NCI-H510A (cell line): ENCODE results near the gene GLE1.
"Not testable (repeated sequence)": the region's sequence is repeated elsewhere in the genome, so short reads cannot be mapped to it uniquely, and the experiment has no call there.

Experiments used
- DNase-seq: peaks from one replicate; lab custom pipeline; 2025; lab: John Stamatoyannopoulos, UW

The GLE1 gene

DNA sequence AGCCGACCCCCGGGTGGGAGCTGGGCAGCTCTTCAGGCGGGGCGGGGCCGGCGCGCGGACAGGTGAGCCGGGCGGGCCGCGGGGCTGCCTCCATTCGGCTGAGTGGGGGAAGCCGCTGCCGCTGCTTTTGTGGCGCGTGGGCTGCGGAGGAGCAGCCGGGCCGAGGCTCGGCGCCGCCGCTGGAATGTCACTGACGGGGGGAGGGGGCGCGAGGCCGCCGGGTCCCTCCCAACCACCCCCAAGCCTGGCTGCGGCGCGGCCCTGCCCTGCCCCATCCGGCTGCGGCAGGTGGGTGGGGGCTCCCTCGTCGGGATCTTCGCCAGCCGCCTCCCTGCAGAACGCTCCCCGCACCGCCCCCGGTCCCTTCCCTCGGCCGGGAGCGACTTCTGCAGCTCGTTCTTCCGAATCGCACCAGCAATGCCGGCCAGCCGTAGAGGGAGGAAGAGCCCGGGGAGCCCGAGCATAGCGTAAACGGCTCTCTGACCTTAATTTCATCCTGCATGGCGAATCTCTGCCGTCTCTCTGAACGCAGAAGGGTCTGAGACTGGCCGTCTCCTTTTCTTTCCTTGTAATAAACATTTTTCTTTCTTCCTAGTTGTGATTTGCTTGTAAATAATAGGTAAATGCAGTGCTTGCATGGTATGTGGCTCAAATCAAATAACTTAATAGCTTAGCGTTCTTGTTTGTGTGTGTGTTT, 48.4 kb downstream of the GLE1 start:
- DNase-seq: no peak

- no peak for DNase-seq
Observed at GRCh38 chr9:128553728-128554127, 49.2 kb downstream of the GLE1 start.

GRCh38 chr9:128554155-128554862, 49.8 kb downstream of the GLE1 start:
- DNase-seq: no peak

DNA sequence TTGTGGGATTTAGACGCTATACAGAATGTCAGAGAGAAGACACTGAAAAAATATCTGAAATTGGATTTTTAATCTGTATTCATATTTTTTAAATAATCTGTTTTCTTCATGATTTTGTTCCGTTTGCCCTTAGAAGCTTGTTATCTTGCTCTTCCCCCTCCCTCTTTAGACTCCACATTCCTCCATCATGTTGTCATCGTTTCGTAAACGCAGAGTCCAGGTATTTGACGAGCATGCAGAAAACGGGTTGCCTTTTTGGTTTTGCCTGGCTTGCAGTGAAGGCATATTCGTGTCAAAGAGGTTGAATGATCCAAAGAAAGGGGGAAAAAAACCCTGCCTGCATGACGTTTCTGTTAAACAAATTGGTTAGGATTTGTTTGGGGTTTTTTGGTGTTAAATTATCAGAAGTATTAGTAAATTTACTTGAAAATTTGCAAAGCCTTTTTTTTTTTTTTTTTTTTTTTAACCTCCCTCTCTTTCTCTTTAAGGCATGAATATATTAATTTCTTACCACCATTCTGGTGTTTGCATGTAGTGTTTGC, 50.7 kb downstream of the GLE1 start:
- no peak for DNase-seq

DNA sequence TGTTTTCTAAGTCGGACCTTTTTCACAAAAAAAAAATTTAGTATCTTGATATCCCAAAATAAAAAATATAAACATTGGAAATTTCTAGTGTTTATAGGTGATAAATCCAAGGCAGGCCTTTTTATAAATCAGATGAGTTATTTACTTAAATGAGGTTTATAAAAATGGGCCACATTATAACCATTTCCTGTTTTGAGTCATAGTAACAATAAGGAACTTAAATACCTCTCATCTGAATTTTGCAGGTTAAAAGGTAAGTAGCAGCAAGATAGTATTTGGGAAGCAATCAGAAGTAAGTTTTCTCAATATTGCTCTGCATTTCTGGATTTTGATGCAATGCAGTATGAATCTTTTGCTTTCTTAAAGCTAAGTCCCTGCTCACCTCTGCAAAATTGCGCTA, 51.8 kb downstream of the GLE1 start:
- DNase-seq: no peak

GRCh38 chr9:128556926-128557634, 52.6 kb downstream of the GLE1 start:
- no peak for DNase-seq

DNA sequence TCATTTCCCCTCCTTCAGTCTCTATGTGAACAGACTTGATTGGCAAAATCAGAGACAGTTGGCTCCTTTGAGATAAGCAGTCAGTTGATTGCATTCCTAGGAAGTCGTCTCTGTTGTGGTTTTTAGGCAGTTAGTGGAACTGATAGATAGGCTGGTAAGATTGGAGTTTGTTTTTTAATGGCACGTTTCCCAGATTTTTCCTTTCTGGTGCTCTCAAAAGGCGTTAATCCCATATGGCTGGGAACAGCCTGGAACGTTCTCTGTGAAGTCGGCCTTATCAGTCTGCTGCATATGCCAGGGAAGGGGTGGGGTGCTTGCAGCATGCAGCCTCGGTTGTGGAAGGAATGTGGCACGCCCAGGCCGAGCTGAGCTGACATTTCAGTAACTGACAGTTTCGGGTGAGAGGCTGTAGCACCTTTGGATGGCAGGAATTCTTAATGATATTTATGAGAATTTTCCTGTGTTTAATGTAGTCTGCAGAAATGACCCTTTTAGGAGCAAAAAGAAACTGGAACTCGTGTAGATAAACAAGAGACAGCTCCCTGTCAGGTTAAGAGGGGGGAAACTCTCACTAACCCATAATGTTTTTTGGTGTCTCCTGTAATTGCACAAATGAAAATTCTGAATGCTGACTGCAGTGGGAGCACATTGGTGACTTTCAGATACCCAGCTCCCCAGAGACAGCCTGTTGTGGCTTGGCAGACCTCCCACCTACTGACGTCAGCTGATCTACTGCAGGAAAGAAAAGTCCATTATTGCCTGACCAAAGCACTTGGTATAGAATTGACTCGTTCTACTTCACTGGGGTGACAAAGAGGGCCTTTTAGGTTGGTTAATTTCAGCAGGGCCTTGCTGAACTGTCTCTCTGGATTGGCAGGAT, 54.2 kb downstream of the GLE1 start:
- no peak for DNase-seq

DNA sequence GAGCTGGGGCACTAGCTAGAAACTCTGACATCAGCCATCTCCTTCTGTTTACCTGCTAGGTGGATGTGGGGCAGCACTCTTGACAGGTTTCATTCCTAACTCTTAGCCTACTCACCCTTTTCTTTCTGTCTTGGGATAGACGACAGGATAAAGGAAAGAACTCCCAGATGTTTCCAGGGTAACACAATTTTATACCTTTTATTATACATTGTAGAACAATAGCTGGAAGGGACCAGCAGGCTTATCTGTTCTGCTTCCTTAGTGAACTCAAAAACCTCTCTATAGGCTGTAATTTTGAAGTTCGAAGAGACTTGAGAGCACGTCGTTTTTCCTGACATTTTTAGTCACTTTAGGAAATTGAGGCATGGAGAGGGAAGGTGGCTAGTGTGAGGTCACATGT, 61.1 kb downstream of the GLE1 start:
- no peak for DNase-seq

DNA sequence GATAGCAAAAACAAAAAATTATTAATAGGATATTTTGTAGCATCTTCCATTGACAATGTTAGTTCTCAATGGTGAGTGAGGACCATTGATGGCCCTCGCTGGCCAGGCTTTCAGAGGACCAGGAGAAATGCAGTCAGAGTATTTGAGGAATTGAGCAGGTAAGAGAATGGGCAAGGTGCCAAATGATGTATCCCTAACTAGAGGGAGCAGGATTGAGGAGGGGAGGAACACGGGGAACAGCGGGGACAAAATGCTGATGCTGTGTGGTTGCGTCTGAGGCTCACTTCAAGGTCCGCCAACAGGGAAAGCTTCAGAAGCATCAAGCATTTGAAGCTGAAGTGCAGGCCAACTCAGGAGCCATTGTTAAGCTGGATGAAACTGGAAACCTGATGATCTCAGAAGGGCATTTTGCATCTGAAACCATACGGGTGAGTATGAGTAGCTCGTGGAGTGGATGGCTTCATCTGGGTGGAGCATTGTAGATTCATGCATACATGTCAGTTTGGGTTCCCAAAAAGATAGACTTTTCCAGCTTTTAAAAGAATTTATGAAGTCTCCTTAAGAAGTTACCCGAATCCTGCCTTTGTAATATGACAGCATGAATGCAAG, 64.1 kb downstream of the GLE1 start:
- peak; percentile 17 for DNase-seq

DNA sequence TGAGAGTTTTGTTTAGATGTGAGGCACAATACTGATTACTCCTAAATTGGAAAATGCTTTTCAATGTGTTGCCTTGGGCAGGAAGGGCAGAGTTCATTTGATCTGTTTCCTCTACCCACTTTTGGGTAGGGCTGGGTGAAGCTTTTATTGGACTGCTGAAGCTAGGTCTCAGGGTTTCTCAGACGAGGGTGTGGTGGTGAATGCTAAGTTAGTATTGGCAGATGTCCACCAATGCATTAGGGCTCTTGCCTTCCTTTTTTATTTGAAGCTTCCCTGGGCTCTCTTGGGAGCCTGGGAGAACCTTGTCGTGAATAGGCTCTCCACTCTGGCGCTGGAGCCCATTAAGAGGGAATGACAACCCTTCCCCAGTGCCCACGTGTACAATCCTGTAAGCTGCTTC, 71.0 kb downstream of the GLE1 start:
- DNase-seq: no peak

DNA sequence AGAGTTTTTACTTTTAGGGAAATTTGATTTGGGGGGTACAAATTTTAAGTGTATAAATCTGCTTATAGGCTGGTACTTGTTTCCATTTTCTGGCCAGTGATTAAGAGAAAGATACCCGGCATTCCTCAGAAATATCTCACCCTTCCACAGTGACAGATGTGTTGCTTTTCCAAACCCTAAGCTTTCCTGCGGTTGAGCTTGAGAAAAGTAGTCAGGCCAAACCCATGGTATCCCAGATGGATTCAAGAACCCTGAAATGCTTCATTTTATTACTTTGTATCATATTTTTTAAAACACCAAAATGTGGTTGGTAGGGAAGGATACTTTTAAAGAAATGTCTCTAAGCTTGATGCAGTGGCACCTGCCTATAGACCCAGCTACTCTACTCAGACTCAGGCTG, 71.4 kb downstream of the GLE1 start:
- no peak for DNase-seq

- no peak for DNase-seq
Observed at GRCh38 chr9:128577206-128577605, 72.7 kb downstream of the GLE1 start.

- no peak for DNase-seq
Observed at GRCh38 chr9:128579194-128579593, 74.7 kb downstream of the GLE1 start.

- no peak for DNase-seq
Observed at GRCh38 chr9:128580731-128581130, 76.2 kb downstream of the GLE1 start.

- DNase-seq: not testable (repeated sequence)
Observed at GRCh38 chr9:128585155-128585554, 80.6 kb downstream of the GLE1 start.

GRCh38 chr9:128586934-128587333, 82.4 kb downstream of the GLE1 start:
- not testable (repeated sequence) for DNase-seq

DNA sequence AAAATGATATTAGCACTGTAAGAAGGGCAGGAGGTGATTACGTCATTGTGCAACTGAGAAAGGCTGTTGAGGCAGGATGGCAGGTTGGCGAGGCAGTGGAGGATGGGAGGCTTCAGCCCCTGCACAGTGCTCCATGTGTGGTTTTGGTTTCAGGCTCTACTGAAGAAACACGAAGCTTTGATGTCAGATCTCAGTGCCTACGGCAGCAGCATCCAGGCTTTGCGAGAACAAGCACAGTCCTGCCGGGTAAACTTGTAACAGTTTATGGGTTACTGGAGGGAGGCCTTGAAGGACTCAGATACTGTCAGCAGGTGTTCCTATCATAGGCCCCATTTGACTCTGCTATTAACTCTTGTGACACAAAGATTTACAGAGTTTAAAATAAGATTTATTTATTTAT, 82.9 kb downstream of the GLE1 start:
- no peak for DNase-seq

- no peak for DNase-seq
Observed at GRCh38 chr9:128588581-128589233, 84.2 kb downstream of the GLE1 start.
